Activated CD4-positive, alpha-beta T cell treated with anti-CD3 and anti-CD28 coated beads, Interleukin-2, Interleukin-4, amounts not matched to agents 100 ng/mL and 50 ng/mL, durations not matched to agents 16 hours and 8 hours (primary cell): ENCODE measurements around the gene CORO1C.
"Not testable (repeated sequence)": the region's sequence is repeated elsewhere in the genome, so short reads cannot be mapped to it uniquely, and the experiment has no call there.

Source experiments
- DNase-seq: peaks from one replicate; pipeline ENCODE4 v3.0.0-alpha.2; 2020; ENCODE audit warnings: low spot score

Gene CORO1C

GRCh38 chr12:108672054-108672453 lies 59.3 kb downstream of the CORO1C start:
- DNase-seq: no peak

DNA sequence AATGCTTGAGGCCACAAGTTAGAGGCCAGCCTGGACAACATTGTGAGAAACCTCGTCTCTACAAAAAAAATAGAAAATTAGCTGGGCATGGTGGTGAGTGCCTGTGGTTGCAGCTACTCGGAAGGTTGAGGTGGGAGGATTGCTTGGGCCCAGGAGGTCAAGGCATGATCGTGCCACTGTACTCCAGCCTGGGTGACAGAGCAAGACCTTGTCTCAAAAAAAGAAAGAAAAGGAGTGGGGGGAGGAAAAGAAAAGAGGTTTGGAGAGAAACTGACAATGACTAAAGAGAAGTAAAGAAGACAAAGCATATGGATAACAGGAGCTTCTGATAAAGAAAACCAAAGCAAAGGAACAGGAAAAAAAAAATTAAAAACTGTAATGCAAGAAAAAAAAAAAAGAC lies 60.2 kb downstream of the CORO1C start:
- DNase-seq: no peak

- no peak for DNase-seq
Measured at GRCh38 chr12:108670066-108670631, 61.2 kb downstream of the CORO1C start.

DNA sequence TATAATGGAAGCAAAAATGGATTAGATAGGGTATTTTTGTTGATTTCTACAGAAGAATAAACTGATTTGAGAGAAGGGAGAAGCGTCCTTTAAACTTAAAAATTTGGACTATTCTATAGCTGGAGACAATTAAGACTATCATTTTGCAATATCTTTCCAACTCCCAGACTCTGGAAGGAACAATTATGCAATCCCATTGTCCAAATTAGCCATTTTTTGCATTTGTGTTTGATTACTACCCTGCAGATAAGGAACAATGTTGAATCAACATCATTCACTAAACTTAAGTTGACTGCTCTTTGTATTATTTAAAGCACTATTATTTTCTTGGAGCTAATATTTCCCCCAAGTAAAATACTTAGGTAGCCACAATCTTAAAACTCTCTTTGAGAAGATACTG lies 62.8 kb downstream of the CORO1C start:
- no peak for DNase-seq

DNA sequence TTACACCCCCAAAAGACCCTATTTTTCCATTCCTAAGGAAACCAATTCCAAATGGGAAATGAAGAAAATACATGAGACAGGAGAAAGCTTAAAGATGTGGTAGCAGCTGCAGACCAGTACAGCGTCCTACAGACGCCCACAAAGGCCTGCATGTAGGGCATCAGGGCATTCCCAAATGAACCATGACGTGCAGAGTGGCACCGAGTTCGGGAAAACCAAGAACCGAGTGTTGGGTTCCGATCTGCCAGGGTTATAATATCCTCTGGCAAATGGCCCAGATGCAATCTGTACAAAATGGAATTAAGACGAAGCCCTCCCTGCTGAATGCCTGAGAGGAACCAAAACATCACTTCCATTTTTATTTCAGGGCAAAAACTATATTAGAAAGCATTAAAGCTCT lies 63.3 kb downstream of the CORO1C start:
- DNase-seq: no peak

GRCh38 chr12:108667349-108667748 lies 64.0 kb downstream of the CORO1C start:
- no peak for DNase-seq

- no peak for DNase-seq
Measured at GRCh38 chr12:108666401-108666881, 64.9 kb downstream of the CORO1C start.

DNA sequence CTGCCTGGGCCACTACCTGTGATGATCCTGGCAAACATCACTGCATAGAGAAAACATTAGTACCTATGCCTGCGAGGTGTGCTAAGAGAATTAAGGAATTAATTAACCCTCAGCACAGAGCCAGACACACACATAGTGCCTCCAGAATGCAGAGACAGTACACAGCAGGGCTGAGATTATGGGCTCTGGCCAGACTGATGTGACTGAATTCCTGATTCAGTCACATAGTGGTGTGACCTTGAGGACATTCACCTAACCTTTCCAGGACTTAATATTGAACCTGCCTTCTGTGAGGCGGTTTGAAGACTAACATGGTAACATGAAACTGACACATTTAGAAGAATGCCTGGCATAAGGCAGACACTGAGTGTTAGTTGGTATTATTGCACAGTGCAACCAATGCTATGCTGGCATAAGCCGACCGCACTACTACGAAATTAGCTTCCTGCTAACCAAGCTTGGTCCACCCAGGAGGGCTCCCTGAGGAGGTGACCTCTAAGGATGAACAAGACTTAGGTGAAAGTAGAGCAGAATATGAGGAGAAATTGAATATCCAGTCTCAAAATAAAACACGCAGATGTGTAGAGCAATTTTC lies 65.6 kb downstream of the CORO1C start:
- no peak for DNase-seq

DNA sequence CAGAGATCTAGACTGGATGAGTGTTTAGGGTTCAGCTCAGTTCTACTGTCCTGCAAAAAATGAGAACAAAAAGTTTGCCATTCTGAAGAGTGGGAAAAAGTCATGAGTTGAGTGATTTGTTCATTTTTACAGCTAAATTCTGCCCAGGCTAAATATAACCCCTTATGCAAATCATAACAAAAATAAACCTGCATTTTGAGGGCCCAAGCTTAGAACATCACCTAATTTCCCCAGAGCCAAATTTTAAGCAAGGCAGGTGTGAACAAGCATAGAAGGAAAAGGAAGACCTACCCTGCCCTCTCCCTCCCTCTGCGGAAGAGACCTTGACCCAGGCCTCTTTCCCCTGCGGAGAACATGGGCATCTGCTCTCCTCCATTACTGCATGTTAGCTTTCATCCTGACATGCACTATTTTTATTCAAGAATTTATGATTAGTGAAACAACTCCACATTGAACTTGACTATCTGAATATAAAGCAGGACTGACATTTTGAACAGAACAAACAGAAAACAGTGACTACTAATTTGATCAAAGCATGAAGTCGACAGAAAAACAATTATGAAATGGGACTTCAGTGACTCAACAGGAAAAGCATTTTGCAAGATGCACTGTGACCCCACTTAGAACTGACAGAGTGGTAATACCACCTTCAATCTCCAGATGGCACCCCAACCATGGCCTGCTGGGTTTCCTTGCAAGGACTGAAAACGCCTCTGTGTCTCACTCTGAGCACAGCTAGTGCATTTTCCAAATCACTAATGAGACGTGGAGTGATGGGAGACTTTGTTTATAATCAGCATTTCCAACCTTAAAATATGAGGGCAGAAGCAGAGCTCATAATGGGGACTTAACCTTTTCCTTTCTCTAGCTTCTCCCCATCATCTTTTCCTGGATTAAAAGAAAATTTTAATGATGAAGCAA lies 66.7 kb downstream of the CORO1C start:
- DNase-seq: peak; percentile 91

GRCh38 chr12:108663324-108664015 lies 67.8 kb downstream of the CORO1C start:
- DNase-seq: no peak

GRCh38 chr12:108658115-108658514 lies 73.2 kb downstream of the CORO1C start:
- DNase-seq: not testable (repeated sequence)

- no peak for DNase-seq
Measured at GRCh38 chr12:108657130-108657745, 74.1 kb downstream of the CORO1C start.

- not testable (repeated sequence) for DNase-seq
Measured at GRCh38 chr12:108656247-108656646, 75.1 kb downstream of the CORO1C start.

- DNase-seq: not testable (repeated sequence)
Measured at GRCh38 chr12:108655812-108656175, 75.5 kb downstream of the CORO1C start.

GRCh38 chr12:108654622-108655021 lies 76.7 kb downstream of the CORO1C start:
- not testable (repeated sequence) for DNase-seq

GRCh38 chr12:108653922-108654321 lies 77.4 kb downstream of the CORO1C start:
- DNase-seq: no peak

DNA sequence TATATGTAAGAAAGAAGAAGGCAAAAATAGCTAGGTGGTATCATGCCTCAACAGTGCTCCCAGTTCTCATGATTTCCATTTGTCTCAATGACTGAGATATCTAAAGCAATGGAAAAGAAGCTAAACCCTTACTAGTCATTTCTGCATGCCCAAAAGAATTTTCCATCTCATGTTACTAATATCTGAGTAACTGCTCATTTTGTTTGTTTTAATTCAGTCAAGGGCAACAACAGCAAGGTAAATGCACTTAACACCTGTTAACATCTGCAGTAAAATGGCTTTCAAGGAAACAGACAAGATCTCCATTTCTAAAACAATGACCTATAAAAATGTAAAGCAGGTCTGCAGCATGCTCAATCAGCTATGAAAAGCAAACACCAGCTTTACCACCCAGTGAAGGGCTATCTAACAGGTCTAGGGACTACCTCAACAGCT lies 78.2 kb downstream of the CORO1C start:
- DNase-seq: no peak

DNA sequence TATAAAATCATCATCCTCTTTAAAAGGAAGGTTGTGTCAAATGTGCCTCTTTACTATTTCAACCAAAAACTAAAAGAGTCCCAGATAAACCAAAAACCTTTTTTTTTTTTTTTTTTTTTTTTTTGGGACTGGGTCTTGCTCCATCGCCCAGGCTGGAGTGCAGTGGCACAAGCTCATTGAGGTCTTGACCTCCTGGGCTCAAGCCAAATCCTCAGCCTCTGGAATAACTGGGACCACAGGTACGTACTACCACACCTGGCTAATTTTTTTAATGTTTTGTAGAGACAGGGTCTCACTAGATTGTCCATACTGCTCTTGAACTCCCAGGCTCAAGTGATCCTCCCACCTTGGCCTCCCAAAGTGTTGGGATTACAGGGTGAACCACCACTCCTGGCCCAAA lies 81.2 kb downstream of the CORO1C start:
- no peak for DNase-seq

GRCh38 chr12:108649669-108650068 lies 81.6 kb downstream of the CORO1C start:
- DNase-seq: no peak

GRCh38 chr12:108649126-108649525 lies 82.2 kb downstream of the CORO1C start:
- peak; percentile 25 for DNase-seq

DNA sequence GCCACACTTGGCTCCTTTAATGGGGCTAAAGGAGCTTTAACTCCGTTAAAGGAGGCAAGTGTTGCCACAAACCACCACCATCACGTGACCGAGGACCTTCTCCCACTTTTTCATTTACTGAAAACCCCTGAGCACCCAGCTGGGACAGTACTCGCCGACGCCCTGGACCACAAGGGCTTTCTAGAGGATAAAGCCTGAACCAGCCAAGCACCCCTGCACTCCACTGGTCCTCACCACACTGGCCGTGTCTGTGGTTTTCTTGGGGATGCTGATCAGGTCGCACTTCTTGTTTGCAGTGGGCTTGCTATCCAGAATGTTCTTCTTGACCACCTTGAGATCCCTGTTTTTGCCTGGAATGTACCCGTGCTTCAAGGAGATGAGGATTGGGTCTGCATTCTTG lies 82.9 kb downstream of the CORO1C start:
- no peak for DNase-seq
